ENCODE measurements around the gene SCP2D1.

DNA sequence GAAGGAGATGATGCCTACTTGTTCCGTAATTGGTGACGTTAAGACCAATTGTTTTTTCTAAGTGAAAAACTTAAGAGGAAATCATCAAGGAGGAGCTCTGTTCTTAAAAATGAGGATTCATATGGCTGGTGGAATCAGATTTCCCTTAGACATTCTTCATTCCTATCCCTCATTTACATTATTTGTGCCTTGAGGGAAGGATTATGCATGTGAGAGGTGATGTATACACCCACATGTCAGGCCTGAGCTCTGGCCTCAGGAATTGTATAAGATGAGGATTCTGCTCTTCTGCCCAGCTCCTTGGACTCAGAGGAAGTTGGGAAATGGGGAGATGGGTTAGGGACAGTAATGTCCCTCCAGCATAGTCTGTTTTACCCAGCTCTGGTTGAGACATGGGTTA lies 42.3 kb downstream of the SCP2D1 start:
- TF ChIP-seq, protein P1, sequence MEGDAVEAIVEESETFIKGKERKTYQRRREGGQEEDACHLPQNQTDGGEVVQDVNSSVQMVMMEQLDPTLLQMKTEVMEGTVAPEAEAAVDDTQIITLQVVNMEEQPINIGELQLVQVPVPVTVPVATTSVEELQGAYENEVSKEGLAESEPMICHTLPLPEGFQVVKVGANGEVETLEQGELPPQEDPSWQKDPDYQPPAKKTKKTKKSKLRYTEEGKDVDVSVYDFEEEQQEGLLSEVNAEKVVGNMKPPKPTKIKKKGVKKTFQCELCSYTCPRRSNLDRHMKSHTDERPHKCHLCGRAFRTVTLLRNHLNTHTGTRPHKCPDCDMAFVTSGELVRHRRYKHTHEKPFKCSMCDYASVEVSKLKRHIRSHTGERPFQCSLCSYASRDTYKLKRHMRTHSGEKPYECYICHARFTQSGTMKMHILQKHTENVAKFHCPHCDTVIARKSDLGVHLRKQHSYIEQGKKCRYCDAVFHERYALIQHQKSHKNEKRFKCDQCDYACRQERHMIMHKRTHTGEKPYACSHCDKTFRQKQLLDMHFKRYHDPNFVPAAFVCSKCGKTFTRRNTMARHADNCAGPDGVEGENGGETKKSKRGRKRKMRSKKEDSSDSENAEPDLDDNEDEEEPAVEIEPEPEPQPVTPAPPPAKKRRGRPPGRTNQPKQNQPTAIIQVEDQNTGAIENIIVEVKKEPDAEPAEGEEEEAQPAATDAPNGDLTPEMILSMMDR (IDR thresholded peaks at IDR 0.05): no peak
- no peak for TF ChIP-seq POLR2A (IDR thresholded peaks at IDR 0.05)
- no peak for TF ChIP-seq EP300 (IDR thresholded peaks at IDR 0.05)
- no peak for TF ChIP-seq POLR2AphosphoS5 (IDR thresholded peaks at IDR 0.05)
